NCI-H2171 treated with DMSO at 0.1 percent for 48 hours (cell line): ENCODE results near the gene TMEM161A.
"Not testable (repeated sequence)": the region's sequence is repeated elsewhere in the genome, so short reads cannot be mapped to it uniquely, and the experiment has no call there.

ENCODE experiments used
- DNase-seq: peaks from one replicate; lab custom pipeline; 2025; lab: John Stamatoyannopoulos, UW

TMEM161A gene

GRCh38 chr19:19155495-19156219 is 17.4 kb upstream of the TMEM161A start:
- no peak for DNase-seq

DNA sequence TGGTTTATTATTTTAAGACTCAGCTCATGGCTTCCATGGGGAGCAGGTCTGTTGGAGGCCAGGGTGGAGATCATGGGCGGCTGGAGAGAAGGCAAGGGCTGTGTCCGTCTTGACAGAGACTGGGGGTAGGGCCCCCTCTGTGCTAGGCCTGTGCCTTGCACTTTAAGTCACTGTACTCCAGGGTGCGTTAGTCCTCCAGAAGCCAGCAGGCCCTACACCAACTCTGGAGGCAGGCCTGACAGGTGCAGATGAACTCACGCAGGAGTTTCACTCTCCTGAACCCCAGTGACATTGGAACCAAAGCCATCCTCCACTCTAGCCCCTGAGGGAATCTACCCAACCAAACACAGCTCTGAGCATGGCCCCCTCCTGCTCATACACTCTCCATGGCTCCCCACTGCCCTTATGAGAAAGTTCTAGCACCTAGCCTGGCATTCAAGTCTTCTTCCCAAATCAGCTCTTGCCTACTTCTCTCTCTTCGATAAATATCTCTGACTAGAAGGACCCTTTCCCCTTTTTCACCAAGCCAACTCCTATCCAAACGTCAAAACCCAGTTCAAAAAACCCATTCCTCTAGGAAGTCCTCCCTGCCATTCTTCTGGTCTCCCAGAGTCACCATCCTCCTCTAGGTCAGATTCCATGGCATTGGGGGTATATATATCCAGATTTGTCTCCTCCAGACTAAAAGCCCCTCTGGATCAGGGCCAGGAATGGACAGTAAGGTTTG is 16.7 kb upstream of the TMEM161A start:
- DNase-seq = no peak

DNA sequence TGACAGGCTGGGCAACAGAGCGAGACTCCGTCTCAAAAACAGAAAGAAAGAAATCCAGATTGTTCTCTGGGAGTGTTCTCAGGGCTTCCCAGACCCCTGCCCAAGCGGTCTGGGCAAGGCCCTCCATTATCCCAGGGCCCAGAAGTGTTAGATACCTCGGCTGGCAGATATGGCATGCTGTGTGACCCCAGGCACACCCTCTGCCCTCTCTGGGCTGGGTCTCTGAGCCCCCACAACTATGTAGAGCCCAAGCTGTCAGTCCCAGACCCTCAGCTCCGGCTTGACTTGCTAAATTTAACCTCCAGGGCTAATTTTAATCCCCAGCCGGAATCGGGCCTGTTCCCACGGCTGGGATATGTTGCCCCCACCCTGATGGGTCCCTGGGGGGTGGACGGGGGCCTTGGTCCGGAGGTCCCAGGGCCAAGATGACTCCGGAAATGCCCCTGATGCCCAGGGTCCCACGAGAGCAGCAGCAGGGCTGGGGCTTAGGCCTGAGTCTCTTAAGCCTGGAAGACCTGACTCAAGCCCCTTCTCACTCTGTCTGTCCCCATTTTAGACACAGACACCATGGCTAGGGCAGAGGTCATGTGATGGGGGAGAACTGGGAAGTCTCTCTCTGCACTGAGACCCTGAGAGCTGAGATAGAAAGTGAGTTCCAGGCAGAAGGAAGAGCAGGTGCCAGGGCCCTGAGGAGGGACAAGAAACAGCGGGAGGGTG is 14.5 kb upstream of the TMEM161A start:
- DNase-seq = no peak

DNA sequence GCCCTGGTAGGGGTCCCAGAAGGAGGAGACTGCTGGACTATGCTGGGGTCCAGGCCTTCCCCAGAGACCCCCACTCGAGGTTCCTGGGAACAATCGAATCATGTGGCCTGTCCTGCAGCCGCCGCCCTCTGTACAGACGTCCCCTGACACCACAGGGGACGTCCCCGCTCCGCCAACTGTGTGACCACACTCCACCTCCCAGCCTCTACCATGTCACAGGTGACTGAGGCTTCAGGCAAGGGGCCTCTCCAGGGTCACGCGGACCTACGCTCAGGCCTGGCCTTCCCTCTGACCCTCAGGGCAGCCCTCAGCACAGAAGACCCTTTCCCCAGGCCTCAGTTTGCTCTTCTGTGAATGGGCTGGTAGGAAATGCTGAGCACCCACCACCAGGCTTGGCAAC is 13.1 kb upstream of the TMEM161A start:
- no peak for DNase-seq

DNA sequence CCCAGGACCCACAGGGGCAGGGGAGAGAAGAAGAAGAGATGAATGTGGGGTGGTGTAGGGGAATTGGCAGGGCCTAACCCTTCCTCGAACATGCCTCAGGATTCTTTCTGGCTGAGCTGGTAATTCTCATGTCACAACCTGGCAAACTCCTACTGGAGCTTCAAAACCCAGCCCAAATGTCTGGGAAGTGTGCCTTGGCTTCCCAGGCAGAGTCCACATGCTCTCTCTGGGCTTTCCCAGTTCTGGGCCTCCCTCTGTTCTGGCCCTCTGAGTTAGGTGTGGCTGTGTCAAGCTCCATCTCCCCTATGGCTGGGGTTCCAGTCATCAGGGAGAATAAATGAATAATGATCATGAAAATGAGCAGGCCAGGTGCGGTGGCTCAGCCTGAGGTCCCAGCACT is 11.2 kb upstream of the TMEM161A start:
- no peak for DNase-seq

DNA sequence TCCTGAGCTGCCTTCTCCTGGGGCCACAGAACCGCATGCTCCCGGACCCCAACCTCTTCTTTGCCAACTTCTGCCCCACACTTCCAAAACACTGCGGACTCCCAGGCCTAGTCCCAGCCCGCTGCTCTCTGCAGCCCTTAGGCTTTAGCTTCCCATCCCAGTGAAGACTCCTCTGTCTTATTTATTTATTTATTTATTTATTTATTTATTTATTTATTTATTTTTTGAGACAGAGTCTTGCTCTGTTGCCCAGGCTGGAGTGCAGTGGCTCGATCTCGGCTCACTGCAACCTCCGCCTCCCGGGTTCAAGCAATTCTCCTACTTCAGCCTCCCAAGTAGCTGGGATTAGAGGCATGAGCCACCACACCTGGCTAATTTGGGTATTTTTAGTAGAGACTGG is 10.2 kb upstream of the TMEM161A start:
- not testable (repeated sequence) for DNase-seq

DNA sequence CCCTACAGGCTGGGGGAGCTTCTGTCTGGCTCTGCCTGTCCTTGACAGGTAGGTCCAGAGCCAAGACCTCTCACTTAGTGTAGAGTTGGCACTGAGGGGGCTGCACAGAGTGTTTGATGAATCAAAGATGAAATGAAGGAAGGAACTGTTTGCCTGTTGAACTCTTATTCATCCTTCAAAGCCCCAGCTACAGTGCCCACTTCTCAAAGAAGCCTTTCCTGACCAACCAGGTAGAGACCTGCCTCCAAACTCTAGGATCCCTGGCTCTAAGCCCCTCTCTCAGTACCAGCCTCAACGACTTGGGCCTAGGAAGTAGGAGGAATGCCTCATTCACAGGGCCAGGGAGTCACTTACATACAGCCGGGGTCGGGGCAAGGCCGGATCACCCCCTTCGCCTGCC is 9.1 kb upstream of the TMEM161A start:
- DNase-seq = no peak

GRCh38 chr19:19146865-19147264 is 8.6 kb upstream of the TMEM161A start:
- DNase-seq = no peak

DNA sequence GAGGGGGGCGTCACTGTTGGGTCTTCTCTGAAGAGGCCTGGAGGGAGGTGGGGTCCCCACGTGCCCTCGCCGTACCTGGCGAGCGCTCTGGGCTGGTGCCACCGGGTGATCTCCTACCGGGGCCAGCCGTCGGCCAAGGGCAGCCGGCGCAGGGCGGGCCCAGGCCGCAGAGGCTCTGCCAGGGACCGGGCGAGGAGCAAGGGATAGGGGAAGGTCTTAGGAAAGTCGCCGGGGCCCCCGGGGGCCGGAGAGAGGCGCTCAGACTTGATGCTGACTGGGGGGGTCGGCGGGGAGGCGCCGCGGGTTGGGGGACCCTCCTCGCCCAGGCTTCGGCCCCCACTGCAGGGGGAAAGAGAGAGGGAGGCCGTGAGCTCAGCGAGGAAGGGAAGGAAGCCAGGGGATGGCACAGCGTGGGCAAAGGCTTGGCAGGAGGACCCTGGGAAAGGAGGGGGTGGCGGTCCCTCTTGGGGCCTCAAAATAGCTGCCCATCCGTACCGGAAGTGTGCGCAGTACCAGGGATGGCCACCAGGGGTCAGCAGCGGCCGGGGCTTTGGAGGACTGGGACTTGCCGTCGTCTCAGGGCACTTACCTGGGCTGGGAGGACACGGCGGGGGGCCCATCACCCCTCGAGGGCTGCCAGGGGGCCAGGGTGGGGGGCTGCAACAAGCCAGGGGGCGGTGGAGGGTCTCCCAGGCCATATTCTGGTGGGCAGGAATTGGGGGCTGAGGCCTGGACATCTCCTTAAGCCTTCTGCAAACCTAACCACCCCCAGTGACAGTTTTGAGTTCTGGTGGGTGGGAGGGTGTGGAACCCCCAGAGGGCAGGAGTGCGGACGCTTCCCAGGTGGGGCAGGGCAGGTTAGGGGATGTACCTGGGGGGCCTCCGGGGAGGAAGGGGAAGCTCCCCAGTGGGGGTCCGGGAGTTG is 7.7 kb upstream of the TMEM161A start:
- peak; percentile 29 for DNase-seq

DNA sequence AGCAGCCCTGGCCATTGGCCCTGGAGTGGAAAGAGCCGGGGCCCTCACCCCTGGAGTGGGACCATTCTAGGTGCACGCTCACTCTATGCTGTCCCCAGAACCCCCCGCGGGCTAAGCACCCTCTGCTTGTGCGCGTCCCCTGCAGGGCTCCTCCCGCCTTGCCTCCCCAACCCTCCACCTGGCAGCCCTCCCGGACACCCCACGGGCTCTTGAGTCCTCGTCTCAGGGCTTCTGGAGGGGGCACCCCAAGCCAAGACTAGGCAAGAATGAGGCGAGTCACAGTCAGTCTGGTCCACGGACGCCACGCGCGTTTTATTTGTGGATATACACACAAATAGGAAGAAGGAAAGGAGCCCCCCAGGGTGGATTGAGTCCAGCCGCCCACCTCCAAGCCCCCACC is 7.0 kb upstream of the TMEM161A start:
- no peak for DNase-seq

DNA sequence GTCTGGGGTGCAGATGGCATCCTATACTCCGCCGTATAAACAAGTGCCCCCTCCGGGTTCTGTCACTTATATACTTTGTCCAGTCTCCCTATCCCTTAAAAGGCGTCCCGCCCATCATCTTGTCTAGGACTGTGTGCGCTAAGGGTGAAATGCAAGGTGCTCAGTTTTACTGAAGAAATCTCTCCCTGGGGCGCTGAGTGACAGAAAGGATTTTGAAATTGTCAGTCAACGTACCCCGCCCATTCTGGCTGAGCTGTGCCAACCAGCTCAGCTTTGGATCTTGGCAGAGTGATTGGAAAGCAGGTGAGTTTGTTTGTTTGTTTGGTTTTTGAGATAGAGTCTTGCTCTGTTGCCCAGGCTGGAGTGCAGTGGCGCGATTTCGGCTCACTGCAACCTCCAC is 4.1 kb upstream of the TMEM161A start:
- no peak for DNase-seq

DNA sequence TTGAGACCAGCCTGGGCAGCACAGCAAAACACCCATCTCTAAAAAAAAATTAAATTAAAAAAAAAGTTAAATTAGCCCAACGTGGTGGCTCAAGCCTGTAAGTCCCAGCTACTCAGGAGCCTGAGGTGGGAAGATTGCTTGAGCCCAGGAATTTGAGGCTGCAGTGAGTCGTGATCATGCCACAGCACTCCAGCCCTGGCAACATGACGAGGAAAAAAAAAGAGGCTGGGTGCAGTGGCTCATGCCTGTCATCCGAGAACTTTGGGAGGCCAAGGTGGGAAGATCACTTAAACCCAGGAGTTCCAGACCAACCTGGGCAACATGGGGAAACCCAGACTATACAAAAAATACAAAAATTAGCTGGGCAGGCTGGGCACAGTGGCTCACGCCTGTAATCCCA is 2.2 kb upstream of the TMEM161A start:
- DNase-seq = no peak

GRCh38 chr19:19139876-19140229 is 1.6 kb upstream of the TMEM161A start:
- DNase-seq = no peak

DNA sequence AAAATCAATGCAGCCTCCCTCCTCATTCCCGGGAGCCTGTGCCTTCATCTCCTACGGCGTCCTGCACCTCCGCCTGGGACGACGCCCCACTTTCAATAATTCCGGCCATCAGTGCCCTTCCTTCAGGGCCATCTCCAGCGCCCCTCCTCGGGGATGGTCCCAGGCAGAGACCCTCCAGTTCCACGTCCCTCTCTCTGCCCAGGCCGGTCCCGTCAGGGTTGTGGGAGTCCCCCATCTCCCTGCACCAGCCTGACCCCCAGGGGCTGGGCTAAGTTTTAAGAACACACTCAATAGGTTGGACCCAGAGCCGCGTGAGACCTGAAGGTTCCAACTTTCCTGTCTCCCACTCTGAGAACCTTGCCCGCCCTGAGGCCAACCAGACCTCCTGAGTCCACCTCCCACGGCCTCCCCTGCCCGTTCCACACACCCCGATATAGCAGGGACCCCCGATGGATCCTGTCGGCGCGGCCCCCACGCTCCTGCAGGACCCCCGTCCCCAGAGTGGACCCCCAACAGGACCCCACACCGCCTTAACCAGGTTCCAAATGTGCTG is 646 bp downstream of the TMEM161A start:
- DNase-seq = no peak

GRCh38 chr19:19135713-19136112 is 2.6 kb downstream of the TMEM161A start:
- DNase-seq = not testable (repeated sequence)

DNA sequence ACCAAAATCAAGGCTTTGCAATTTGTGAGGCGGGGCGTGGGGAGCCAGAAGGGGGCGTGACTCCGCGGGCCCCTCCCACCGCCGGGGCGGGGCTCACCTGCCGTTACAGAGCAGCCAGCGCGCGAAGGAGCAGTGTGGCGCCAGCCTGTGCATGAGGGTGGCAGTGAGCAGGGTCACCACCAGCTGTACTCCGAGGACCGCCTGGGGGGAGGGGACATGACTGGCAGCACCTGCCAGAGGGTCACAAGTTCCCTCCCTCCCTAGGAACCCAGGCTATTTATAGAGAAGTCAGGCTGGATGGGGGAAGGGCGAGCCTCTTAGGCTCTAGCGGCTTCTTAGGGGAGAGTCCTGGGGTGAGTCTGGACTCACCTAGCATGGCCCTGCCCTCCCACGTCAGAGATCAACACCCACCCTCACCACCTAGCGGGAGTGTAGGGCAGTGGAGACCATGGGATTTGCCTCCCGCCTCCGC is 3.6 kb downstream of the TMEM161A start:
- peak; percentile 88 for DNase-seq

GRCh38 chr19:19133985-19134384 is 4.3 kb downstream of the TMEM161A start:
- no peak for DNase-seq

GRCh38 chr19:19132912-19133311 is 5.4 kb downstream of the TMEM161A start:
- DNase-seq = no peak

- DNase-seq = no peak
Measured at GRCh38 chr19:19131989-19132388, 6.3 kb downstream of the TMEM161A start.

DNA sequence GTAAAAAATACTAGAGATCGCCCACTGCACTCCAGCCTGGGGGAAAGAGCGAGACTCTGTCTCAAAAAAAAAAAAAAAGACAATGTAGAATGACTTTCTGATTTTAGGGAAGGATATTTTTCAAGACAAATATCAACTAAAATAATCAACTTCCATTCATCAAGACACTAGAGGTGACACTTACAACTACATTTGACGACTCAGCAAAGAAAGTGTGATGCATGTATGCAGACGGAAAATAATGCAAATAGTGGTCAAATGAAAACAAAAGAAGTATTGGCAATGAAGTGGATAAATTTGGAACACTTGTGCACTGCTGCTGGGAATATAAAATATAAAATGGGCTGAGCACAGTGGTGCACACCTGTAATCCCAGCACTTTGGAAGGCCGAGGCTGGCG is 12.2 kb downstream of the TMEM161A start:
- DNase-seq = no peak

DNA sequence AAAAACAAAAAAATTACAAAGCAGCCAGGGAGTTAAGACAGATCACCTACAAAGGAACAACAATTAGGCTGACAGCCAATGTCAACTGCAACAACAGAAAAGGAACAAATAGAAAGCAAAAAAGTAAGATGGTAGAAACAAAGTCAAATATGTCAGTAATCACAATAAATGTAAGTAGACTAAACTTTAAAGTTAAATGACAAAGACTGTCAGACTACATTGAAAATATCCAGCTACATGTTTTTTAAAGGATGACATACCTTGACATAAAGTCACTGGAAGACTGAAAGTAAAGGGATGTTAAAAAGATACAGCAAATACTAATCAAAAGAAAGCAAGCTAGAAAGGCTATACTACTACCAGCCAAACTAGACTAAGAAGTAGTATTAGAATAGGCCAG is 14.9 kb downstream of the TMEM161A start:
- DNase-seq = no peak

GRCh38 chr19:19122902-19123301 is 15.4 kb downstream of the TMEM161A start:
- no peak for DNase-seq
